ENCODE data around the gene CYP51A1.
"Not testable (repeated sequence)": the region's sequence is repeated elsewhere in the genome, so short reads cannot be mapped to it uniquely, and the experiment has no call there.

CYP51A1 gene

DNA sequence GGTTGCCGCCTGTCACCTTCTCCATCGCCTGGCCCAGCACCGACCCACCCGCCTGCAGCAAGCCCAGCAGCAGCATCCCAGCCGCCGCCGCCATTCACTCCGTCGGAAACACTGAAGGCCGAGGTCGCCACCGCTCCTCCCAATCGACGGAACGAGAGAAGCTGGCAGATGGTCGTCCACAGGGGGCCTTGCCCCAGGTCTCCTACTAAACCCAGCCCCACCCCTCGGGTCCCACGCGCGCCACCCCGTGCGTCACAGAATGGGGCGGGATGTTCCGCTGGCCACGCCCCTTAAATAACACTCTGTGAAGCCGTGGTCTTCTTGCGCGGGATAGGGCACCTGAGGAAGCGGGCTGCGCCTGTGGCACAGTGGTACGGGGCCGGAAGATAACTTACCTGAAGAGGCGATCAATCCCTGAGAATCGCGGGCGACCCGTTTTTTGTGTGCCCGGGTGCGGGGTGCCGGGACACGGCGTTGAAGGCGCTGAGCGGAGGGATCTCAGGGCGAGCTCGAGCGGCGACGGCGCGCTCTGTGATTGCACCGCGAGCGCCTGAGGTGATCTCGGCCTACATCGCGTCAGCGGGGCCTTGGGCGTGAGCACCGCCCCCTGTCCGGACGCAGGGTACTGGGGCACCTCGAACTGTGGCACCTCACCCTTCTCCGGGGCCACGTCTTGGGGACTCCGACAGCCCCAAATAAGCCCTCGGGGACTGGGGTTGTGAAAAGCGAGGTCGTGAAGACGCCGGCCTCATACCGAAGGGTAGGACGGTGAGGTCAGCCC, at the start of gene CYP51A1:
Gene CYP51A1 (minus strand): TSS at position 207 of the 781 bp plus-strand sequence. CDS start 113 bp downstream, at position 94.
- peak; percentile 67 for DNase-seq

DNA sequence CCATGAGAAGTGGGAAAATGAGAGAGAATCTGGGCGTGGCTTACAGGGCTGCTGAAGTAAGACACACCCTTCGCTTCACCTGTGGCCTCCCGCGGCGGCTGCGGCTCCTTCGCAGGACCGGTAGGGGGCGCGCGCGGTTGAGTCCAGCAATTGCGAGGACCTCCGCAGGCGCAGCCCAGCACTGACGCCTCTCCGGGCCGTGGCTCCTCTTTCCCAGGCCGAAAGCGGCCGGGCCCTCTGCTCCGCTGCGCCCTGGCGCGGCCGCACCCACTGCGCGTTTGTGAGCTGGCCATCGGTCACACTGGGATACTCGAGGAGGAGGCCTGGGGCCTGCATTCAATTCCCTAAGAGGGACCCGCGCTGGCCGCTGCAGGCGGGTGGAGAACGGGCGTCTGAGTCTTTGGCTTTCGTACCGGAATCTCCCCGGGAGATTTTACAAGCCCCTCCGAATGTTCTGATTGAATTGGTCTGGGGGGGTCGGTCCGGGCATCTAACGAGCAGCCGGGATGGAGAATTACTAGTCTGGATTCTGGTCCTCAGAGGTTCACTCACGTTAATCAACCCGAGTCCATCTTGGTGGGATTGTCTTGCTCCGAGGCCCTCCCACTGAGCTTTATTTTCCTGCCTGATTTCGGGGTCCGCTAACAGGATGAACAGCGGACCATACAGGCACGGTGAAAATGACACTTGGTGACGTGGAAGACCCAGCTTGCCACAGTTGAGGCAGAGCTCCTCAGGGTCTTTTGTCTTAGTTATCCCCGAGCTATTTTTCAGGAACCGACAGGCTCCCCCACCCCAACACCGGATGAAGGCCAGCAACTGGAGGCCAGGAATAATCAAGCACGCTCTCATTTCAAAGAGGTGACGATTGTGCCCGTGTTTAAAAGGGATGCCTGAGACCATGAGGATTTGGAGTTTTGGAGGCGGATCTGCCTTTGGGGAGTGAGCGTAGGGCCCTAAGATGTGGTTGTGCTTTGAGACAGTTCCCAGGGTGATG, 44.9 kb upstream of the CYP51A1 start, which contains the start of gene LRRD1:
Gene LRRD1 (minus strand): TSS at position 215 of the 997 bp plus-strand sequence. CDS start 13,940 bp downstream, outside the sequence.
- peak; percentile 51 for DNase-seq

DNA sequence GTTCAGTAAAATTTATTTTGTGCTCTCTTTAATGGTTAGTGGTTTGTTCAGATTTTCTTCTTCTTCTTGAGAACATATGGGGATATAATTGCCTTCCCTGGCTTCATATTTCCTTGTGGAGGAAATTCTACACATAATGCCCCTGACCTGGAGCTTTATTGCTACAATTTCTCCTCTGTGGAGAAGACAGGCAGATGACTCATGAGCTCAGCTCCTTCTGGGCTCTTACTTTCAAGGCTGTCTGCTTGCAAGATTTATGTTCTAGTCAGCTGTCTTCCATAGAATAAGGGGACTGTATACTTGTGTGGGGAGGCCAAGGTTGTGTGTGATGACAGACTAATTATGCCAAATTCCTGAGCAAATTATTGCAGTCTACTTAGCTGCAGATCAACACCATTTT, 43.1 kb upstream of the CYP51A1 start:
- no peak for DNase-seq

- not testable (repeated sequence) for DNase-seq
Measured at GRCh38 chr7:92169529-92169928, 35.3 kb upstream of the CYP51A1 start.

DNA sequence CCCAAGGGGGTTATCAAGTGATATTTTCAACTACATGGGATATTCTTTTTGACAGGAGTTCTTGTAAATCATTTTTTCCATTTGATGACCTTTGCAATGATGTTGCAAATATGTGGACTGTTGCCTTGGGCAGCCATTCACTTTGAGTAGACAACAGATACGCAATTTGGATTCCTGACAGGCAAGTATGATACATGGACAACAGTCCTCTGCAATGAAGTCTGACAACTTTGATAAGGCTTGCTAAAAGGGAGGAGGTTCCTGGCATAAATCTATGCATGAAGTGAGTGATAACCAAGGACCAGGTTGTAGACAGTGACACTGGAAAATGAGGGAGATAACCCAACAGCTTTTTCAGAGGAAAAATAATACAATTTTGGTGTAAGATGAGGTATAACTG, 27.0 kb upstream of the CYP51A1 start:
- DNase-seq = no peak

GRCh38 chr7:92158660-92159575, 24.6 kb upstream of the CYP51A1 start:
- no peak for DNase-seq

GRCh38 chr7:92156990-92157389, 22.7 kb upstream of the CYP51A1 start:
- no peak for DNase-seq

DNA sequence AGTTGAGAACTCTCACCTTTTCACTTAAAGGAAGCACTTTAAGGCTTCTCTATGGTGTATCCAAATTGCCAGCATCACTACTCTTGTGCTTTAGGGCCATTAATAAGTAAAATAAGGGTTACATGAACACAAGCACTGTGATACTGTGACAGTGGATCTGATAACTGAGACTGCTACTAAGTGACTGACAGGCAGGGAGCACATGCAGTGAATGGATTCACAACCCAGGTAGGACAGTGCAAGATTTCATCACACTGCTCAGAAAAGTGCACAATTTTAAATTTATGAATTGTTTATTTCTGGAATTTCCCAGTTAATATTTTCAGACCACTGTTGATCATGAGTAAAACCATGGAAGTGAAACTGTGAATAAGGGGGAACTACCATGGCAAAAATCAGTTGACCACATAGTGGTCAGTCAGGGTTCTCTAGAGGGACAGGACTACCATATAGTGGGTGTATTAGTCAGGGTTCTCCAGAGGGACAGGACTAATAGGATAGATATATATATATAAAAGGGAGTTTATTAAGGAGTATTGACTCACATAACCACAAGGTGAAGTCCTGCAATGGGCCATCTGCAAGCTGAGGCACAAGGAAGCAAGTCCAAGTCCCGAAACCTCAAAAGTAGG, 20.9 kb upstream of the CYP51A1 start:
- DNase-seq = no peak

DNA sequence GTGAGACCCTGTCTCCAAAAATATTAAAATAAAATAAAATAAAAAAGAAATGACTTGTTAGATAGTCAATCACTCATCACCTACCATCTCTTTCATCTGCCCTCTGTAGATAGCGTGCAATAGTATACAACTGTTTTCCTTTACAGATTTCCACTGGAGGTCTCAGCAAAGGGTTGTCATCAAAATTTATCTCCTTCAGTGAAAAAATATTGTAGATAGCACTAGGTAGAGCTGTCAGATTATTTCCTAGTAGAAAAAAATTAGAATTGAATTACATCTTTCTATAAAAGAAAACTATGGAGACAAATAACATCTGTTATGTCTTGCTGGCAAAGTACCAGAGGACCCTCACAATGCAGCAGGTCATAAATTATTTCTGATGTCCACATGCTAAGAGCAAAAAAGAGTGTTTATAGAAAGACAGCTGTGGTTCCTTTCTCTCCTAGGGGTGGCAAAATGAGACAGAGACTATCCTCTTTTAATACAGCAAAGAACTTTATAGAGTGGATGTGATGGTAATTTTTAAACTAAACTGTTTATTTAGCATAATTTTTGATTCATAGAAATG, 16.3 kb upstream of the CYP51A1 start:
- DNase-seq = no peak

- DNase-seq = no peak
Measured at GRCh38 chr7:92149736-92150239, 15.5 kb upstream of the CYP51A1 start.

DNA sequence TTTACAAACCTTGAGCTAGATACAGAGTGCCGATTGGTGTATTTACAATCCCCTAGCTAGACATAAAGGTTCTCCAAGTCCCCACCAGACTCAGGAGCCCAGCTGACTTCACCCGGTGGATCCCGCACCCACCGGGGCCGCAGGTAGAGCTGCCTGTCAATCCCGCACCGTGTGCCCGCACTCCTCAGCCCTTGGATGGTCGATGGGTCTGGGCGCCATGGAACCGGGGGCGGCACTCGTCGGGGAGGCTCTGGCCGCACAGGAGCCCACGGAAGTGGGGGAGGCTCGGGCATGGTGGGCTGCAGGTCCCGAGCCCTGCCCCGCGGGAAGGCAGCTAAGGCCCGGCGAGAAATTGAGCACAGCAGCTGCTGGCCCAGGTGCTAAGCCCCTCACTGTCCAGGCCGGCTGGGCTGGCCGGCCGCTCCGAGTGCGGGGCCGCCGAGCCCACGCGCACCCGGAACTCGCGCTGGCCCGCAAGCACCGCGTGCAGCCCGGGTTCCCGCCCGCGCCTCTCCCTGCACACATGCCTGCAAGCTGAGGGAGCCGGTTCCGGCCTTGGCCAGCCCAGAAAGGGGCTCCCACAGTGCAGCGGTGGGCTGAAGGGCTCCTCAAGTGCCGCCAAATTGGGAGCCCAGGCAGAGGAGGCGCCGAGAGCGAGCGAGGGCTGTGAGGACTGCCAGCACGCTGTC, 9.1 kb upstream of the CYP51A1 start:
- DNase-seq = not testable (repeated sequence)

- not testable (repeated sequence) for DNase-seq
Measured at GRCh38 chr7:92142791-92143190, 8.5 kb upstream of the CYP51A1 start.

- DNase-seq = no peak
Measured at GRCh38 chr7:92141161-92141560, 6.9 kb upstream of the CYP51A1 start.

- no peak for DNase-seq
Measured at GRCh38 chr7:92137557-92137956, 3.3 kb upstream of the CYP51A1 start.

- no peak for DNase-seq
Measured at GRCh38 chr7:92135052-92135889, 994 bp upstream of the CYP51A1 start.

DNA sequence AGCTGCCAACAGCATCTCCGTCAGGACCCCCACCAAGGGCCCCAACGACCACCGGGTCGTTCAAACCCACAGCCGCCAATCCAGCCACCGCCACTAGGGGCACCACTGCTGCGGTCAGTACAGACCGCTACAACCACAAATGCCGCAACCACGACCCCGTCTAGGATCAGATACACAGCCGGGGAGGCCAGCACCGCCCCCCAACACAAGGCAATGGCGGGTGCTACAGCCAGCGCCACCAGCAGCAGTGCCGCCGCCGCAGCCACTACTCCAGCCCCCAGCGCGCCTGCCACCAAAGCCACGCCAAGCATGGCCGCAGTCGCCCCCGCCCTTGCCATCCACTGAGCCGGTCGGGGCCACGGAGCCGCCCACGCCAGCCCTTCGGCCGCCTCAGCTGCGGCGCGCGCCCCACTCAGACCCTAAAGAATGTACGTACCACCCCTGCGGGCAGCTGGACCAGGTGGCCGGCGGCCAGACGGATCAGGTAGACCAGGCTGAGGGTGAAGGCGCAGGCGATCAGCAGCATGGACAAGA, 473 bp downstream of the CYP51A1 start:
- peak; percentile 30 for DNase-seq

- DNase-seq = no peak
Measured at GRCh38 chr7:92133133-92133736, 1.0 kb downstream of the CYP51A1 start.

GRCh38 chr7:92131764-92132330, 2.4 kb downstream of the CYP51A1 start:
- DNase-seq = no peak

GRCh38 chr7:92131093-92131492, 3.2 kb downstream of the CYP51A1 start:
- DNase-seq = no peak
